ENCODE results near the gene BRS3.
"Not testable (repeated sequence)": the region's sequence is repeated elsewhere in the genome, so short reads cannot be mapped to it uniquely, and the experiment has no call there.

The BRS3 gene

GRCh38 chrX:136487647-136488046, at the start of gene BRS3:
Gene BRS3 (plus strand): TSS chrX:136487947. CDS start chrX:136488115, 168 bp downstream.
- no peak for DNase-seq (ENCODE audit: low read depth)
- TF ChIP-seq CTCF (IDR thresholded peaks at IDR 0.05; ENCODE audit: low read length, missing control alignments): no peak
- H3K4me3 ChIP-seq (replicated peaks; ENCODE audit: low read depth, low read length): no peak within 1 kb of the TSS

GRCh38 chrX:136438192-136438591, 49.6 kb upstream of the BRS3 start:
- no peak for TF ChIP-seq CTCF (IDR thresholded peaks at IDR 0.05; ENCODE audit: low read length, missing control alignments)
- H3K4me3 ChIP-seq (replicated peaks; ENCODE audit: low read depth, low read length): no peak overlapping the region

GRCh38 chrX:136445674-136446073, 42.1 kb upstream of the BRS3 start:
- DNase-seq (ENCODE audit: low read depth); H3K4me3 ChIP-seq (replicated peaks; ENCODE audit: low read depth, low read length): not testable (repeated sequence)

More at GRCh38 chrX:136438192-136438591, 49.6 kb upstream of the BRS3 start:
- DNase-seq (ENCODE audit: low read depth): no peak

GRCh38 chrX:136446208-136446607, 41.5 kb upstream of the BRS3 start:
- no peak for TF ChIP-seq CTCF (IDR thresholded peaks at IDR 0.05; ENCODE audit: low read length, missing control alignments)
- H3K4me3 ChIP-seq (replicated peaks; ENCODE audit: low read depth, low read length): no peak overlapping the region
- DNase-seq (ENCODE audit: low read depth): no peak

- TF ChIP-seq CTCF (IDR thresholded peaks at IDR 0.05; ENCODE audit: low read length, missing control alignments): no peak
- no peak for DNase-seq (ENCODE audit: low read depth)
- H3K4me3 ChIP-seq (replicated peaks; ENCODE audit: low read depth, low read length): no peak overlapping the region
Observed at GRCh38 chrX:136447308-136447707, 40.4 kb upstream of the BRS3 start.

GRCh38 chrX:136447968-136448367, 39.8 kb upstream of the BRS3 start:
- TF ChIP-seq CTCF (IDR thresholded peaks at IDR 0.05; ENCODE audit: low read length, missing control alignments): no peak
- no peak for DNase-seq (ENCODE audit: low read depth)
- H3K4me3 ChIP-seq (replicated peaks; ENCODE audit: low read depth, low read length): no peak overlapping the region

GRCh38 chrX:136450050-136450830, 37.5 kb upstream of the BRS3 start:
- no peak for DNase-seq (ENCODE audit: low read depth)
- no peak for TF ChIP-seq CTCF (IDR thresholded peaks at IDR 0.05; ENCODE audit: low read length, missing control alignments)
- H3K4me3 ChIP-seq (replicated peaks; ENCODE audit: low read depth, low read length): no peak overlapping the region

All from fibroblast of pulmonary artery (primary cell).